Uterus (tissue), 2 donors: ENCODE data around the gene EYA4.

Source experiments
- CTCF ChIP-seq, 4 experiments: fragments of 200-600 bp in 2 of 4; fragments of 450-650 bp in 2 of 4; sonication (generic) in 2 of 4; IDR thresholded peaks; one replicate each; pipeline ENCODE4 v1.5.1; 2016 to 2019; ENCODE audit warnings: antibody characterized with exemption in 4 of 4, mild to moderate bottlenecking in 2 of 4, moderate library complexity in 1 of 4
- POLR2A ChIP-seq, 2 donors: fragments of 450-650 bp; IDR thresholded peaks; one replicate each; pipeline ENCODE4 v1.6.1; 2016; ENCODE audit warnings: antibody characterized with exemption in 2 of 2, mild to moderate bottlenecking in 1 of 2, moderate library complexity in 1 of 2

- TF ChIP-seq CTCF (IDR thresholded peaks at IDR 0.05), result no peak
- TF ChIP-seq POLR2A (IDR thresholded peaks at IDR 0.05), result no peak
Observed at GRCh38 chr6:133532908-133533307, 291.8 kb downstream of the EYA4 start.
